H9 (cell line): Measurements from ENCODE around the gene YOD1. TPM values are rescaled to one million over a fixed set of nuclear protein-coding genes. Genes with fewer than 3 reads are reported as not detected.

Experiments used
- DNase-seq: peaks from one replicate; pipeline ENCODE4 v3.0.0-alpha.2; 2017
- H2AFZ ChIP-seq: one replicate; pipeline ENCODE4 v1.6.1; 2013; ENCODE audit warnings: mild to moderate bottlenecking, low read length, control low read depth, moderate library complexity
- H2AK5ac ChIP-seq: 2 replicates; pipeline ENCODE4 v1.6.1; 2013; ENCODE audit warnings: low read length, control low read depth, mixed read lengths; ENCODE audit not compliant: insufficient read length
- H2BK120ac ChIP-seq: one replicate; pipeline ENCODE4 v1.6.1; 2013; ENCODE audit warnings: low read depth, mild to moderate bottlenecking, low read length, control low read depth, inconsistent platforms; ENCODE audit not compliant: poor library complexity, severe bottlenecking
- H2BK12ac ChIP-seq: 2 replicates; pipeline ENCODE4 v1.6.1; 2013; ENCODE audit warnings: low read length, control low read depth, mixed read lengths, low read depth; ENCODE audit not compliant: insufficient read length
- H2BK15ac ChIP-seq: 2 replicates; pipeline ENCODE4 v1.6.1; 2013; ENCODE audit warnings: low read depth, low read length, control low read depth
- H2BK20ac ChIP-seq: one replicate; pipeline ENCODE4 v1.6.1; 2013; ENCODE audit warnings: low read depth, mild to moderate bottlenecking, low read length, control low read depth, inconsistent platforms; ENCODE audit not compliant: poor library complexity, severe bottlenecking
- H2BK5ac ChIP-seq: 2 replicates; pipeline ENCODE4 v1.6.1; 2013; ENCODE audit warnings: low read length, control low read depth, mixed read lengths; ENCODE audit not compliant: insufficient read length
- H3K14ac ChIP-seq: 2 replicates; pipeline ENCODE4 v1.6.1; 2013; ENCODE audit warnings: low read length, control low read depth; ENCODE audit not compliant: insufficient read depth
- H3K18ac ChIP-seq: 2 replicates; pipeline ENCODE4 v1.6.1; 2013; ENCODE audit warnings: low read depth, mild to moderate bottlenecking, mixed read lengths, low read length, control low read depth; ENCODE audit not compliant: insufficient read length
- H3K23ac ChIP-seq: 2 replicates; pipeline ENCODE4 v1.6.1; 2013; ENCODE audit warnings: low read length, control low read depth, mixed read lengths, low read depth; ENCODE audit not compliant: insufficient read length
- H3K23me2 ChIP-seq: 2 replicates; pipeline ENCODE4 v1.6.1; 2013; ENCODE audit warnings: low read depth, mild to moderate bottlenecking, mixed read lengths, low read length, control low read depth; ENCODE audit not compliant: insufficient read length, poor library complexity, severe bottlenecking
- H3K27ac ChIP-seq: 2 replicates; pipeline ENCODE4 v1.5.1; 2013; ENCODE audit warnings: low read length, control low read depth, mixed read lengths, low read depth; ENCODE audit not compliant: insufficient read length
- H3K27me3 ChIP-seq: 2 replicates; pipeline ENCODE4 v1.6.1; 2013; ENCODE audit warnings: low read length, control low read depth, inconsistent platforms; ENCODE audit not compliant: insufficient read depth
- H3K4ac ChIP-seq: 2 replicates; pipeline ENCODE4 v1.6.1; 2013; ENCODE audit warnings: low read depth, mild to moderate bottlenecking, control low read depth, inconsistent platforms, low read length, moderate library complexity
- H3K4me1 ChIP-seq: 2 replicates; pipeline ENCODE4 v1.6.1; 2013; ENCODE audit warnings: low read length, control low read depth, inconsistent platforms; ENCODE audit not compliant: insufficient read depth
- H3K4me2 ChIP-seq: 2 replicates; pipeline ENCODE4 v1.6.1; 2013; ENCODE audit warnings: low read length, control low read depth, mixed read lengths; ENCODE audit not compliant: insufficient read length, insufficient read depth
- H3K56ac ChIP-seq: 2 replicates; pipeline ENCODE4 v1.6.1; 2013; ENCODE audit warnings: low read depth, mild to moderate bottlenecking, mixed read lengths, low read length, control low read depth; ENCODE audit not compliant: insufficient read length
- H3K79me1 ChIP-seq: 2 replicates; pipeline ENCODE4 v1.6.1; 2013; ENCODE audit warnings: low read depth, mild to moderate bottlenecking, moderate library complexity, low read length, control low read depth, inconsistent platforms; ENCODE audit not compliant: insufficient read depth, poor library complexity, severe bottlenecking
- H3K79me2 ChIP-seq: 2 replicates; pipeline ENCODE4 v1.6.1; 2013; ENCODE audit warnings: low read length, control low read depth, inconsistent platforms; ENCODE audit not compliant: insufficient read depth
- H3K9ac ChIP-seq: 2 replicates; pipeline ENCODE4 v1.6.1; 2013; ENCODE audit warnings: low read length, control low read depth, mixed read lengths; ENCODE audit not compliant: insufficient read length; ENCODE audit errors: extremely low read depth
- H3K9me3 ChIP-seq: one replicate; pipeline ENCODE4 v1.6.1; 2013; ENCODE audit warnings: low read depth, low read length, inconsistent platforms; ENCODE audit not compliant: control insufficient read depth
- H3T11ph ChIP-seq: one replicate; pipeline ENCODE4 v1.6.1; 2013; ENCODE audit warnings: mild to moderate bottlenecking, low read length, control low read depth, inconsistent platforms
- H4K20me1 ChIP-seq: one replicate; pipeline ENCODE4 v1.6.1; 2013; ENCODE audit not compliant: control insufficient read depth, insufficient read length, insufficient read depth
- H4K5ac ChIP-seq: 2 replicates; pipeline ENCODE4 v1.6.1; 2013; ENCODE audit warnings: low read depth, mild to moderate bottlenecking, mixed read lengths, low read length, control low read depth; ENCODE audit not compliant: insufficient read length
- H4K8ac ChIP-seq: replicated peaks from 2 replicates; pipeline ENCODE4 v1.6.1; 2013; ENCODE audit warnings: low read length, control low read depth, mixed read lengths, low read depth; ENCODE audit not compliant: insufficient read length
- H4K91ac ChIP-seq: 2 replicates; pipeline ENCODE4 v1.6.1; 2013; ENCODE audit warnings: low read depth, mild to moderate bottlenecking, moderate library complexity, mixed read lengths, low read length, control low read depth; ENCODE audit not compliant: insufficient read length
- H3K27ac Mint-ChIP-seq, 3 experiments: 2 replicates in 2 of 3; 3 replicates in 1 of 3; pipeline ENCODE4 v1.8.0; 2020 to 2021; ENCODE audit warnings: mixed read lengths in 3 of 3, mild to moderate bottlenecking in 1 of 3, moderate library complexity in 1 of 3
- H3K27me3 Mint-ChIP-seq: 2 replicates; pipeline ENCODE4 v1.8.0; 2021; ENCODE audit warnings: low read depth, mild to moderate bottlenecking, moderate library complexity, mixed read lengths
- H3K36me3 Mint-ChIP-seq, 3 experiments: 2 replicates in 2 of 3; 3 replicates in 1 of 3; pipeline ENCODE4 v1.8.0; 2020 to 2021; ENCODE audit warnings: low read depth in 3 of 3, mixed read lengths in 3 of 3; ENCODE audit not compliant: insufficient read depth in 1 of 3
- H3K4me1 Mint-ChIP-seq, 2 experiments: 2 replicates each; pipeline ENCODE4 v1.8.0; 2020; ENCODE audit warnings: mixed read lengths in 2 of 2
- H3K4me3 Mint-ChIP-seq, 2 experiments: 2 replicates in 1 of 2; 3 replicates in 1 of 2; pipeline ENCODE4 v1.8.0; 2020 to 2021; ENCODE audit warnings: mild to moderate bottlenecking in 2 of 2, mixed read lengths in 2 of 2, moderate library complexity in 1 of 2
- H3K9me3 Mint-ChIP-seq, 2 experiments: 2 replicates in 1 of 2; 3 replicates in 1 of 2; pipeline ENCODE4 v1.8.0; 2020; ENCODE audit warnings: mild to moderate bottlenecking in 2 of 2, mixed read lengths in 2 of 2, moderate library complexity in 1 of 2
- CTCF ChIP-seq: fragments of 200-600 bp; sonication (generic); conservative IDR thresholded peaks from 3 replicates; pipeline ENCODE4 v1.8.0; 2021; ENCODE audit warnings: antibody characterized with exemption, mild to moderate bottlenecking
- WGBS: extraction: QIAGEN DNeasy Blood & Tissue Kit; methylation state at CpG from one replicate; pipeline ENCODE4 v1.1.7; 2013; ENCODE audit warnings: missing lambda C conversion rate, low lambda C conversion rate, mixed read lengths; ENCODE audit not compliant: insufficient read length; ENCODE audit errors: extremely low coverage; 5-methylcytosine and 5-hydroxymethylcytosine counted together
- total RNA-seq: library from RNA; stranded (reverse); gene quantifications from 2 replicates; pipeline ENCODE4 v1.2.1, GENCODE V29; 2021

The YOD1 gene
- total RNA-seq, 1 experiment from 2014 or later = 8.6 TPM

- no peak overlapping the region for H2BK5ac ChIP-seq
- TF ChIP-seq CTCF = no peak
- H3K9ac ChIP-seq = no peak overlapping the region
- H3K4me1 ChIP-seq = peaks cover 5% of the 10 kb centered on the region; the same call in 1 of the 2 replicates
- no peak overlapping the region for H4K5ac ChIP-seq
- no peak overlapping the region for H3K27ac ChIP-seq
- H3K18ac ChIP-seq = no peak overlapping the region
- Mint-ChIP-seq H3K9me3 (no peaks in the 10 kb centered on the region), H3K36me3 (peaks cover 0 to 2% (median 0%) of the 10 kb centered on the region in 3 experiments; a peak in 1 of 7 replicates), H3K4me3 (no peak overlapping the region), H3K27me3 (peaks cover 9% of the 10 kb centered on the region), H3K27ac (peak overlapping the region in 1 of 3 experiments; percentile 77; a peak in 1 of 7 replicates), H3K4me1 (peaks cover 14 to 21% of the 10 kb centered on the region in 2 experiments)
- no peak overlapping the region for H2BK12ac ChIP-seq
- no peak for DNase-seq
- WGBS = no CpG with 5 or more reads among the region's 8 CpGs
- no peak overlapping the region for H3K56ac ChIP-seq
- no peak overlapping the region for H3T11ph ChIP-seq
- no peaks in the 10 kb centered on the region for H3K27me3 ChIP-seq
- no peak overlapping the region for H3K4me2 ChIP-seq
- H2BK20ac ChIP-seq = no peak overlapping the region
- H4K91ac ChIP-seq = no peak overlapping the region
- H3K14ac ChIP-seq = no peak overlapping the region
- H2BK15ac ChIP-seq = no peak overlapping the region
- no peaks in the 10 kb centered on the region for H3K79me1 ChIP-seq
- no peaks in the 10 kb centered on the region for H3K9me3 ChIP-seq
- H3K79me2 ChIP-seq = no peaks in the 10 kb centered on the region
- H2AK5ac ChIP-seq = no peak overlapping the region
- no peak overlapping the region for H2BK120ac ChIP-seq
- no peaks in the 10 kb centered on the region for H4K20me1 ChIP-seq
- no peak overlapping the region for H3K4ac ChIP-seq
- no peak overlapping the region for H2AFZ ChIP-seq
- no peak overlapping the region for H3K23ac ChIP-seq
- no peaks in the 10 kb centered on the region for H3K23me2 ChIP-seq
- no peak overlapping the region for H4K8ac ChIP-seq
Measured at GRCh38 chr1:207022996-207023679, 27.9 kb downstream of the YOD1 start.
